DOHH2 (cell line): ENCODE measurements around the gene SCAMP4.
A peak's percentile ranks its signal among the peaks of the same experiment; 100 is the strongest.

Experiments used
- H3F3A ChIP-seq: fragments of 200-600 bp; sonication (generic), shearing (Covaris generic); 2 replicates; pipeline ENCODE4 v1.6.0; 2016; ENCODE audit warnings: antibody characterized with exemption, mild to moderate bottlenecking; ENCODE audit not compliant: control insufficient read depth, insufficient read depth
- H3K27ac ChIP-seq: fragments of 200-600 bp; sonication (generic); 2 replicates; pipeline ENCODE4 v1.5.1; 2014; ENCODE audit warnings: low read depth, mild to moderate bottlenecking, low read length, moderate library complexity
- H3K27me3 ChIP-seq: fragments of 200-600 bp; sonication (generic); 2 replicates; pipeline ENCODE4 v1.6.1; 2014; ENCODE audit warnings: mild to moderate bottlenecking, low read length, mixed read lengths; ENCODE audit not compliant: control insufficient read depth
- H3K36me3 ChIP-seq: fragments of 200-600 bp; sonication (generic); 2 replicates; pipeline ENCODE4 v1.6.1; 2014; ENCODE audit warnings: mild to moderate bottlenecking, low read length, moderate library complexity, mixed read lengths; ENCODE audit not compliant: control insufficient read depth
- H3K4me1 ChIP-seq: fragments of 200-600 bp; sonication (generic); 2 replicates; pipeline ENCODE4 v1.6.1; 2014; ENCODE audit warnings: mild to moderate bottlenecking, low read length, mixed read lengths; ENCODE audit not compliant: control insufficient read depth
- H3K4me2 ChIP-seq: fragments of 200-600 bp; sonication (generic); 2 replicates; pipeline ENCODE4 v1.6.0; 2014; ENCODE audit warnings: mild to moderate bottlenecking, low read length, moderate library complexity
- H3K4me3 ChIP-seq: fragments of 200-600 bp; sonication (generic); 2 replicates; pipeline ENCODE4 v1.5.1; 2014; ENCODE audit warnings: mild to moderate bottlenecking, low read length, mixed read lengths
- H3K79me2 ChIP-seq: fragments of 200-600 bp; sonication (generic); 2 replicates; pipeline ENCODE4 v1.6.1; 2014; ENCODE audit warnings: mild to moderate bottlenecking, low read length, mixed read lengths; ENCODE audit not compliant: control insufficient read depth
- H3K9me2 ChIP-seq: fragments of 200-600 bp; sonication (generic); replicated peaks from 2 replicates; pipeline ENCODE4 v1.6.1; 2014; ENCODE audit warnings: mild to moderate bottlenecking, low read length, mixed read lengths; ENCODE audit not compliant: control insufficient read depth
- H3K9me3 ChIP-seq: fragments of 200-600 bp; sonication (generic); 2 replicates; pipeline ENCODE4 v1.6.1; 2014; ENCODE audit warnings: antibody characterized with exemption, low read length, mixed read lengths; ENCODE audit not compliant: control insufficient read depth, insufficient read depth
- H4K20me1 ChIP-seq: fragments of 200-600 bp; sonication (generic); 2 replicates; pipeline ENCODE4 v1.6.0; 2014; ENCODE audit warnings: low read depth, mild to moderate bottlenecking, antibody characterized with exemption, low read length, moderate library complexity; ENCODE audit not compliant: control insufficient read depth, insufficient read depth
- EZH2phosphoT487 ChIP-seq: fragments of 200-600 bp; sonication (generic); IDR thresholded peaks from 2 replicates; pipeline ENCODE4 v1.6.1; 2017; ENCODE audit warnings: borderline replicate concordance, mild to moderate bottlenecking, antibody characterized with exemption, low read length, moderate library complexity, mixed read lengths
- TF ChIP-seq, protein P1 (sequence below): fragments of 200-600 bp; sonication (generic); IDR thresholded peaks from one replicate; pipeline ENCODE4 v1.5.1; 2014; ENCODE audit warnings: antibody characterized with exemption, mild to moderate bottlenecking, low read depth, low read length; ENCODE audit not compliant: poor library complexity, severe bottlenecking

SCAMP4 gene

DNA sequence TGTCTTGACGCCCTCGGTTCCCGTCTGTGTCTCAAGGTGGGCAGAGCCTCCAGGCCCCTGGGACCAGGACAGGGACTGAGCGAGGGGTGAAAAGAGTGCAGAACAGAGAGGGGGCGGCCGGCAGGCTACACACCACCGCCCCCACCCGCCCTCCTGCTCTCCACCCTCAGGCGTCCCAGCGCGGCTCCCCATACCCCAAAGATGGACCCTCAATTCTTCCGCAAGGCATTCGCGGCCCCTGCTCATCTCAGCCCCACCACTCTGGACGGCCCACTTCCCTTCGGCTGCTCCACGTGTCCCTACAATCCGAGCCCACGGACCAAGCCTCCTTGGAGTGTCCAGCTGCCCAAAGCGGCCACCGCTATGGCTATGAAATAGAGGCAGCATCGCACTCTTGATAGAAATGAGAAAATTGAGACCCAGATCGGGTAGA is 43.6 kb upstream of the SCAMP4 start:
- peaks cover 8% of the 10 kb centered on the region; the same call in 1 of the 2 replicates for H3F3A ChIP-seq
- no peak for TF ChIP-seq EZH2phosphoT487
- TF ChIP-seq, protein P1, sequence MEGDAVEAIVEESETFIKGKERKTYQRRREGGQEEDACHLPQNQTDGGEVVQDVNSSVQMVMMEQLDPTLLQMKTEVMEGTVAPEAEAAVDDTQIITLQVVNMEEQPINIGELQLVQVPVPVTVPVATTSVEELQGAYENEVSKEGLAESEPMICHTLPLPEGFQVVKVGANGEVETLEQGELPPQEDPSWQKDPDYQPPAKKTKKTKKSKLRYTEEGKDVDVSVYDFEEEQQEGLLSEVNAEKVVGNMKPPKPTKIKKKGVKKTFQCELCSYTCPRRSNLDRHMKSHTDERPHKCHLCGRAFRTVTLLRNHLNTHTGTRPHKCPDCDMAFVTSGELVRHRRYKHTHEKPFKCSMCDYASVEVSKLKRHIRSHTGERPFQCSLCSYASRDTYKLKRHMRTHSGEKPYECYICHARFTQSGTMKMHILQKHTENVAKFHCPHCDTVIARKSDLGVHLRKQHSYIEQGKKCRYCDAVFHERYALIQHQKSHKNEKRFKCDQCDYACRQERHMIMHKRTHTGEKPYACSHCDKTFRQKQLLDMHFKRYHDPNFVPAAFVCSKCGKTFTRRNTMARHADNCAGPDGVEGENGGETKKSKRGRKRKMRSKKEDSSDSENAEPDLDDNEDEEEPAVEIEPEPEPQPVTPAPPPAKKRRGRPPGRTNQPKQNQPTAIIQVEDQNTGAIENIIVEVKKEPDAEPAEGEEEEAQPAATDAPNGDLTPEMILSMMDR: no peak
- H4K20me1 ChIP-seq: 0 out of 2 replicates have a peak, but pooled peaks cover 3% of the 10 kb centered on the region
- no peaks in the 10 kb centered on the region for H3K9me3 ChIP-seq
- H3K36me3 ChIP-seq: peaks cover 8% of the 10 kb centered on the region; the same call in 1 of the 2 replicates
- H3K4me1 ChIP-seq: peaks cover 65% of the 10 kb centered on the region
- H3K27ac ChIP-seq: peak overlapping the region; percentile 37; the same call in 1 of the 2 replicates
- H3K27me3 ChIP-seq: no peaks in the 10 kb centered on the region
- no peaks in the 10 kb centered on the region for H3K9me2 ChIP-seq
- H3K4me2 ChIP-seq: peak overlapping the region; percentile 83
- H3K79me2 ChIP-seq: peaks cover 71% of the 10 kb centered on the region
- peak overlapping the region; percentile 80 for H3K4me3 ChIP-seq

DNA sequence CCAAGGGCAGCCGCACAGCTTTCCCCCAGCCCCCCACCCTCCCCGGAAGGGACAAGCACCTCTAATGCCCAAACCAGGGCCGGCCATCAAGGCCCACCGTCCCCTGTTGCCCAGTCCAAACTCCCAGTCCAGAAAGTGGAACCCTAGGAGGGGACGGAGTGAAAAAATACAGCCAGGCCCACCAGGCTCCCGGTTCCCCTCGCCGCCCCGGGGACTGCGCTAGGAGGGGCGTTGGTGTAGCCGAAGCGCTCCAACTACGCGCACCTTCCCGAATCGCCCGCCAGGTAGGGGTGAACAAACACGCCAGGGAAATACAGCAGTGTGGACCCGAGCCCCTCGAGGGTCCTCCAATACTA is 43.2 kb upstream of the SCAMP4 start:
- H3K36me3 ChIP-seq: peaks cover 8% of the 10 kb centered on the region; the same call in 1 of the 2 replicates
- H3K27ac ChIP-seq: peak overlapping the region; percentile 37; the same call in 1 of the 2 replicates
- H3K79me2 ChIP-seq: peaks cover 68% of the 10 kb centered on the region

DNA sequence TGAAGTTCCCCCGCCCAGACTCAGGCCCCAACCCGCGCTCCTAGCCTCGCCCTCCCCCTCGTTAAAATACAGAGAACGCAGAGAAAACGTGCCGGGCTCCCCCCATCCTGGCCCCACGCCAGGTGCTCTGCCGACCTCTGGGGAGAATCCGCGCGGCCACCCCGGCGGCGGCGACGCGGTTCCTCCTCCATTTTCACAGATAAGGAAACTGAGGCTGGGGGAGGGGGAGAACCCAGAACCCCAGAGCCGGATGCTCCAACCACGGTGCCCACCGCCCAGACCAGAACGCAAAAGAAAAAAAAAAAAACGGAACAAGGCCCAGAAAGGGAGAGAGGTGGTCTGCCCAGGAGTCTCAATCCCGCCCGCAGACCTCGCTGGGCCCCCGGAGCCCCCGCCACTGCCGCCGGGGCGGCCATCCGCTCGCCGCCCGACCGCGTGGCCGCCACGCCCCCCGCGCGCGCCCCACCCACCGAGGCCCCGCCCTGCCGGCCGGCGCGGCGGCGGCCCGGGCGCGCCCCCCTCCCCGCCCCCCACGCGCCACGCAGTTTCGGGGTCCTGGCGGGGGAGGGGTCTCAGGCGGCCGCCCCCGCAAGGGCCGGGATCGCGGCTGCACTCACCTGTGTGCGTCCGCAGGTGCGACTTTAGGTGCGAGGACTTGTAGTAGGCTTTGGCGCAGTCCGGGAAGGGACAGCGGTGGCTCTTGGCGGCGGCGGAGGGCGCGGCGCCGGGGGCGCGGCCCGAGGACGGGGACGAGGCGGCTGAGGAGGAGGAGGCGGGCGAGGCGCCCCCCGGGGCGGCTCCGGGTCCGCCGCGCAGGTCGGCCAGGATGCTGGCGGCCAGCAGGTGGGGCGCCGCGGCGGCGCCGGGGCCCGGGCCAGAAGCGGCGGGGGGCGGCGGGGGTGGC is 42.5 kb upstream of the SCAMP4 start:
- no peak for TF ChIP-seq EZH2phosphoT487
- TF ChIP-seq, protein P1: no peak
- Histone ChIP-seq H3K4me2 (peak overlapping the region; percentile 83), H3K27me3 (no peaks in the 10 kb centered on the region), H4K20me1 (0 out of 2 replicates have a peak, but pooled peaks cover 3% of the 10 kb centered on the region), H3K4me1 (peaks cover 55% of the 10 kb centered on the region), H3K27ac (peak overlapping the region; percentile 37), H3K4me3 (peak overlapping the region; percentile 80), H3K79me2 (peaks cover 62% of the 10 kb centered on the region), H3F3A (0 out of 2 replicates have a peak, but pooled peaks cover 3% of the 10 kb centered on the region), H3K9me3 (no peaks in the 10 kb centered on the region), H3K9me2 (no peaks in the 10 kb centered on the region), H3K36me3 (peaks cover 8% of the 10 kb centered on the region; the same call in 1 of the 2 replicates)

More for the DNA sequence above, 43.2 kb upstream of the SCAMP4 start:
- Histone ChIP-seq H3K9me2 (no peaks in the 10 kb centered on the region), H3K4me3 (peak overlapping the region; percentile 80), H4K20me1 (0 out of 2 replicates have a peak, but pooled peaks cover 3% of the 10 kb centered on the region), H3K9me3 (no peaks in the 10 kb centered on the region), H3K27me3 (no peaks in the 10 kb centered on the region), H3K4me1 (peaks cover 62% of the 10 kb centered on the region), H3K4me2 (peak overlapping the region; percentile 83), H3F3A (peaks cover 8% of the 10 kb centered on the region; the same call in 1 of the 2 replicates)
- TF ChIP-seq EZH2phosphoT487: no peak
- TF ChIP-seq, protein P1: no peak
